BJ (cell line): ENCODE measurements around the gene SNTA1. TPM values are rescaled to one million over a fixed set of nuclear protein-coding genes. Genes with fewer than 3 reads are reported as not detected.
A peak's percentile ranks its signal among the peaks of the same experiment; 100 is the strongest.

Experiments
- CTCF ChIA-PET: fragments of 350-600 bp; formaldehyde crosslinking; extraction: SDS; loops from one replicate; lab custom pipeline; 2021; ENCODE audit warnings: antibody characterized with exemption, inconsistent platforms; lab: Yijun Ruan, JAX
- POLR2A ChIA-PET: fragments of 300-600 bp; sonication (Branson Sonifier 250); formaldehyde crosslinking; extraction: SDS; loops from one replicate; lab custom pipeline; 2021; ENCODE audit warnings: antibody characterized with exemption; lab: Charles Lee
- DNase-seq: peaks from one replicate; pipeline ENCODE4 v3.0.0-alpha.2; 2011; ENCODE audit warnings: low read depth
- H3K27me3 ChIP-seq: 2 replicates; pipeline ENCODE4 v1.6.0; 2011; ENCODE audit warnings: low read length; ENCODE audit not compliant: control insufficient read depth, insufficient read depth
- H3K36me3 ChIP-seq: 2 replicates; pipeline ENCODE4 v1.5.1; 2011; ENCODE audit warnings: low read length; ENCODE audit not compliant: control insufficient read depth, insufficient read depth
- H3K4me3 ChIP-seq: 2 replicates; pipeline ENCODE4 v1.5.1; 2011; ENCODE audit warnings: low read depth, mild to moderate bottlenecking, control low read depth, low read length
- CTCF ChIP-seq: IDR thresholded peaks from 2 replicates; pipeline ENCODE4 v1.5.1; 2011; ENCODE audit warnings: low read depth, mild to moderate bottlenecking, control low read depth, inconsistent platforms, low read length, moderate library complexity; ENCODE audit not compliant: insufficient read depth
- polyA plus RNA-seq: library from polyadenylated mRNA; depleted of rRNA; stranded (reverse); fragments of >200 nt; gene quantifications from 2 replicates; pipeline ENCODE4 v1.2.3, GENCODE V29; 2011

The SNTA1 gene
- polyA plus RNA-seq, 1 experiment: 24.7 TPM

GRCh38 chr20:33387177-33387576 is 56.4 kb downstream of the SNTA1 start:
- POLR2A ChIA-PET: no interaction called here
- no peak for DNase-seq
- no peak for TF ChIP-seq CTCF
- no peak overlapping the region for H3K4me3 ChIP-seq
- H3K27me3 ChIP-seq: no peaks in the 10 kb centered on the region
- H3K36me3 ChIP-seq: peaks cover 12% of the 10 kb centered on the region
- CTCF ChIA-PET: no interaction called here

GRCh38 chr20:33386673-33387072 is 56.9 kb downstream of the SNTA1 start:
- Histone ChIP-seq H3K4me3 (no peak overlapping the region), H3K27me3 (no peaks in the 10 kb centered on the region), H3K36me3 (peaks cover 12% of the 10 kb centered on the region)
- ChIA-PET POLR2A (no interaction called here), CTCF (no interaction called here)
- DNase-seq: no peak
- TF ChIP-seq CTCF: no peak

- peaks cover 2% of the 10 kb centered on the region for H3K36me3 ChIP-seq
- CTCF ChIA-PET: interaction anchor here (0.5 to 1.0 kb wide), 2 partner anchors 100 to 1714 kb away, joined by 3 read pairs; no protein-coding TSS in a partner anchor
- no peaks in the 10 kb centered on the region for H3K27me3 ChIP-seq
- DNase-seq: no peak
- H3K4me3 ChIP-seq: no peak overlapping the region
- TF ChIP-seq CTCF: no peak
- POLR2A ChIA-PET: no interaction called here
Measured at GRCh38 chr20:33377366-33377765, 66.2 kb downstream of the SNTA1 start.

- ChIA-PET POLR2A (no interaction called here), CTCF (interaction anchor here (0.9 to 1.3 kb wide), 2 partner anchors 11 to 16 kb away, joined by 3 to 4 read pairs; no protein-coding TSS in a partner anchor)
Measured at GRCh38 chr20:33373735-33374605, 69.6 kb downstream of the SNTA1 start.

More at GRCh38 chr20:33373735-33374605, 69.6 kb downstream of the SNTA1 start:
- no peak overlapping the region for H3K4me3 ChIP-seq
- peaks cover 6% of the 10 kb centered on the region for H3K36me3 ChIP-seq
- H3K27me3 ChIP-seq: no peaks in the 10 kb centered on the region
- no peak for TF ChIP-seq CTCF
- DNase-seq: peak; percentile 49
